Stimulated activated CD4-positive, alpha-beta T cell treated with anti-CD3 and anti-CD28 coated beads, Interleukin-4, amount 100 ng/mL, for 4 hours (primary cell): ENCODE data around the gene PPP1R14B.

Experiments
- DNase-seq, 2 experiments: peaks; one replicate each; pipeline ENCODE4 v3.0.0-alpha.2; 2020

Gene PPP1R14B

DNA sequence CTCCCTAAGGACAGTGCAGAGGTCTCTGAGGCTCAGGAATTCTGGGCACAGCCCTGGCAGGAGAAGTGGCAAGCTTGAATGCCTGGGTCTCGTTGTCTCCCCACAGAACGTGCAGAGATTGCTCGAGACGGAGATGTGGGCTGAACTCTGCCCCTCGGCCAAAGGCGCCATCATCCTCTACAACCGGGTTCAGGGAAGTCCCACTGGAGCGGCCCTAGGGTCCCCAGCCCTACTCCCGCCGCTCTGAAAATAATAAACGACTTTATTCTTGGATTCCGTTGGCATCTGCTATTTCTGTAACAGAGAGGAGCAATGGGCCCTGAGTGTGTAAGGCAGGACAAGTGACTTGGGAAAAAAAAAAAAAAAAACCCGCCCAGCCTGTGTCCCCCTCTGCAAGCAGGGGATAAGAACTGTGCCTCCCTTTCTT is 17.0 kb downstream of the PPP1R14B start:
- no peak for DNase-seq

GRCh38 chr11:64229090-64229743 is 17.5 kb downstream of the PPP1R14B start:
- no peak for DNase-seq

- no peak for DNase-seq
Observed at GRCh38 chr11:64227405-64227956, 19.3 kb downstream of the PPP1R14B start.

DNA sequence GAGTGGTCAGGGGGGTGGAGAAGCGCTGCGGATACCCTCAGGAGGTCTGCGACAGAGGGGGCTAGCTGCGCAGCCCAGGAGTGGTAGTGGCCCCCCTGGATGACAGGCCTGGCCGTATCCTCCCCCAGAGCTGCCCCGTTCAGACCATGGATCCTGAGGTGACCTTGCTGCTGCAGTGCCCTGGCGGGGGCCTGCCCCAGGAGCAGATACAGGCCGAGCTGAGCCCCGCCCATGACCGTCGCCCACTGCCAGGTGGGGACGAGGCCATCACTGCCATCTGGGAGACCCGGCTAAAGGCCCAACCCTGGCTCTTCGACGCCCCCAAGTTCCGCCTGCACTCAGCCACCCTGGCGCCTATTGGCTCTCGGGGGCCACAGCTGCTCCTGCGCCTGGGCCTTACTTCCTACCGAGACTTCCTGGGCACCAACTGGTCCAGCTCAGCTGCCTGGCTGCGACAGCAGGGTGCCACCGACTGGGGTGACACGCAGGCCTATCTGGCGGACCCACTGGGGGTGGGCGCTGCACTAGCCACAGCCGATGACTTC is 20.2 kb downstream of the PPP1R14B start:
- peak; percentile 46 to 56 for DNase-seq

GRCh38 chr11:64225608-64226506 is 20.9 kb downstream of the PPP1R14B start, which contains the start of the genes NUDT22 and TRPT1:
Gene NUDT22 (plus strand): TSS chr11:64226274. CDS start chr11:64226653, 379 bp downstream.
Gene TRPT1 (minus strand): TSS chr11:64226186. CDS start chr11:64225860, 326 bp downstream.
- peak; percentile 88 to 93 for DNase-seq

DNA sequence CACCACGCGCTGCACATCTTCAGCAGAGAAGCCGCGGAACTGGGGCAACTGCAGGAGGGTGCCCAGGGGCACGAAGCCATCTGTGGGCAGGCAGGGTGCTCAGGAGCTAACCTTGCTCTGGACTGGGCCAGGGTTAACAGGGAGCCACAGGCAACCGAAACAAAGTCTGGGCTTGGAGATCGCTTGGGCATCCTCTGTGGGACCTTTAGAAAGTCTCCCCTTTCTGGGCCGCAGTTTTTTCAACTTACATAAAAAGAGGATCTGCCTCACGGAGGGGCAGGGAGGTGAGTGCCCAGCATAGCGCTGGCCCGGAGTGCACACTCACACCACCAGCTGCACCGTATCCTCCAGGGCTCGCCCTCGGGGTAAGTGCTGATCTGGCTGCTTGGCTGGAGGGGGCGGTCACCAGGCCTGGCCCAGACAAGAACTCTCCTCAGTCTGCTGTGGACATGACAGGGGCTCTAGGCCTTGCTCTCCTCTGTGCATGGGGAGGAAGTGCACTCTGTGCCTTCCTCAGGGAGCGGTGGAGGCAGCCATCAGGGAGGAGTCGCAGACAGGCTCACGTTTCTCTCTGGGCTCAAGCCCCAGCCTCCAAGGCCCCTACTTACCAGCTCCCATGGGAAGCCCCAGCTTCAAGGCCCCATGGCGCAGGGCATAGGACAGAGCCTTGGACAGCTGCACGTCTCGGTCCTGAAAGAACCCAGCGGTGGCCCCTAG is 21.7 kb downstream of the PPP1R14B start:
- DNase-seq: no peak

DNA sequence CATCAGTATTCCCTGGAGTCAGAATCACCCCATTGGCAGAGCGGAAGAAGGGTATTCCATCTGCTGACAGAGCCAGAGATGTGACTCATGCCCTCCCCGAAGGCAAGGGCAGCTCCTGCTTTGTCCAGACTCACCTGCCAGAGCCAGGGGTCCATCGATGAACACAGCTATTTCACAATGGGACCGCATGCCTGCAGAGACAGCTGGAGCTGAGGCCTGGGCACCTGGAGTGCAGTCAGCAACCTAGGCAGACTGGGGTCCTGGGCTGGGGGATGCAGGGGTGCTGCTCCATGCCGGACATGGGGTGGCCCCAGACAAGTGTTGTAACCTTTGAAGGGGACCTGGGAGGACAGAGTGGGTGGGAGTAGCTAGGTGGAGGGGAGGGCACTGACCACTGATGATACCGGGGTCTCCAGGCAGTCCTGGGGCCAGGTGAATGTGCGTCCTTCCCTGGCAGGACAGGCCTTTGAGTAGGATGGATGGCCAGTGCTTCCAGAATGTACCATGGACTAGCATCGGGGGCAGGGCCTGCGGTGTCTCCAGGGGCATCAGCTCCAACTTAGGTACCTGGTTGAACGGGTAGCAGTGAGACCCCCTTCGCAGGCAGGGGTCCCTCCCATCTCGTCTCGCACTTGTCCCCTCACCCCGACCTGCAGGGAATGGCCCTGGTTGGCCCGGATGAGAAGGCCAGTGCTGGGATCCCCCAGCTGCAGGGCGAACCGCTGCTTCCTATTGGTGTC is 22.4 kb downstream of the PPP1R14B start:
- DNase-seq: no peak

DNA sequence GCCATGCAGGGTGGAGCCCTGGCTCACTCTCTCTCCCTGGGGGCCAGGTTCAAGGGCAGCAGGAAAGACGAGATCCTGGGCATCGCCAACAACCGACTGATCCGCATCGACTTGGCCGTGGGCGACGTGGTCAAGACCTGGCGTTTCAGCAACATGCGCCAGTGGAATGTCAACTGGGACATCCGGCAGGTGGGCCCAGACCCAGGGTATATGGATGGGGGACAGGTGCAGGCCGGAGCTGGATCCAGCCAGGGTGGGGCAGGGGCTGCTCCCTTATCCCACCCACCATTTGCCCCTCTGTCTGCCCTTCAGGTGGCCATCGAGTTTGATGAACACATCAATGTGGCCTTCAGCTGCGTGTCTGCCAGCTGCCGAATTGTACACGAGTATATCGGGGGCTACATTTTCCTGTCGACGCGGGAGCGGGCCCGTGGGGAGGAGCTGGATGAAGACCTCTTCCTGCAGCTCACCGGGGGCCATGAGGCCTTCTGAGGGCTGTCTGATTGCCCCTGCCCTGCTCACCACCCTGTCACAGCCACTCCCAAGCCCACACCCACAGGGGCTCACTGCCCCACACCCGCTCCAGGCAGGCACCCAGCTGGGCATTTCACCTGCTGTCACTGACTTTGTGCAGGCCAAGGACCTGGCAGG is 23.6 kb downstream of the PPP1R14B start:
- no peak for DNase-seq

GRCh38 chr11:64222651-64223000 is 24.1 kb downstream of the PPP1R14B start:
- DNase-seq: no peak

GRCh38 chr11:64220798-64221197 is 25.9 kb downstream of the PPP1R14B start:
- DNase-seq: no peak

- no peak for DNase-seq
Observed at GRCh38 chr11:64220271-64220670, 26.5 kb downstream of the PPP1R14B start.

DNA sequence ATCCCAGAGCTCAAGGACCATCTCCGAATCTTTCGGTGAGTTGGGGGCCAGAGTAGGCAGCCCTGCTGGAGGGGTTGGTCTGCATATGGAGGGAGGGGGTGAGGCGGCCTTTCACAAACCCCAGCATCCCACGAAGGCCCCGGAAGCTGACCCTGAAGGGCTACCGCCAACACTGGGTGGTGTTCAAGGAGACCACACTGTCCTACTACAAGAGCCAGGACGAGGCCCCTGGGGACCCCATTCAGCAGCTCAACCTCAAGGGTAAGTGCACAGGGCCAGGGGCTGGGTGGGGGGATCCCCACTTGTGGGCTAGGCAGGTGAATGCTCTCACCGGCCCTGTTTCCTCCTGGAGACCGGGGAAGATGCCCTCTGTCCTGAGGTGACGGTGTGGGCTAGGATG is 27.0 kb downstream of the PPP1R14B start:
- DNase-seq: no peak

DNA sequence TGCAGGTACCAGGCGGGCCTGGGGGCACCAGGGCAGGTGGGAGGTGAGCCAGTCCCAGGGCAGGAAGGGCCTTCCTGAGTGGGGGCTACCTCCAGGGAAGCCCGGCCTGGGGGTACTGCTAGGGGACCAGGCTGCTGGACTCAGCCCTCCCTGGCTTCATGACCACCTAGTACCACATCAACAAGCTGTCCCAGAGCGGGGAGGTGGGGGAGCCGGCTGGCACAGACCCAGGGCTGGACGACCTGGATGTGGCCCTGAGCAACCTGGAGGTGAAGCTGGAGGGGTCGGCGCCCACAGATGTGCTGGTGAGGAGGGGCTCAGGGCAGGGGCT is 27.4 kb downstream of the PPP1R14B start:
- DNase-seq: no peak

DNA sequence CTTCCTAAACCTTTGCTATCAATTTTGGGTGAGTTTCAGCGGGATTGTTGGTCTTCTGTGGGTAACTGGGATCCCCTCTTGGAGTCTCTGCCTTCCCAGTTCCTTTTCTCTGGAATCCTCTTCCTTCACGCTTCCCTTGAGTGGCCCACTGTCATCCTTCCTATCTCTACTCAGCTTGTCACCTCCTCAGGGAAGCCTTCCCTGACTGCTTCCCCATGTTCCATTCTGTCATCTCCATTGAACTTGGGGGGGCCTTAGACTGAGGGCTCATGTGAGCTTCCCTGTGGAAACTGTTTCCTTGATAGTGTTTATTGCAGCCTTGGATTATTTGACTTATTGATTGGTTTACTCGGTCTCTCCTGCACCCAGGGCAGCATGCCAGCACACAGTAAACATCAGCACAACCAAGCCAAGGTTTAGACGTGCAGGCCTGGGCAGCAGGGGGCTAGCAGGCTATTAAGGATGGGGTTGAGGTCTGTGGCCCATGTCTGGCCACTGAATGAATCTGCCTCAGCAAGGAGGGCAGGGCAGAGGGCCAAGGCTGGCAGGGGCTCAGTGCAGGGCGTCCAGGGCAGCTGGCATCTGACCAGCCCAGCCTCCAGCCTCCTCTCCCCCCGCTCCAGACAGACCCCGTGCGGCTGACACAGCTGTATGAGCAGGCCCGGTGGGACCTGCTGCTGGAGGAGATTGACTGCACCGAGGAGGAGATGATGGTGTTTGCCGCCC is 28.0 kb downstream of the PPP1R14B start:
- DNase-seq: no peak

- DNase-seq: no peak
Observed at GRCh38 chr11:64216879-64217278, 29.9 kb downstream of the PPP1R14B start.

DNA sequence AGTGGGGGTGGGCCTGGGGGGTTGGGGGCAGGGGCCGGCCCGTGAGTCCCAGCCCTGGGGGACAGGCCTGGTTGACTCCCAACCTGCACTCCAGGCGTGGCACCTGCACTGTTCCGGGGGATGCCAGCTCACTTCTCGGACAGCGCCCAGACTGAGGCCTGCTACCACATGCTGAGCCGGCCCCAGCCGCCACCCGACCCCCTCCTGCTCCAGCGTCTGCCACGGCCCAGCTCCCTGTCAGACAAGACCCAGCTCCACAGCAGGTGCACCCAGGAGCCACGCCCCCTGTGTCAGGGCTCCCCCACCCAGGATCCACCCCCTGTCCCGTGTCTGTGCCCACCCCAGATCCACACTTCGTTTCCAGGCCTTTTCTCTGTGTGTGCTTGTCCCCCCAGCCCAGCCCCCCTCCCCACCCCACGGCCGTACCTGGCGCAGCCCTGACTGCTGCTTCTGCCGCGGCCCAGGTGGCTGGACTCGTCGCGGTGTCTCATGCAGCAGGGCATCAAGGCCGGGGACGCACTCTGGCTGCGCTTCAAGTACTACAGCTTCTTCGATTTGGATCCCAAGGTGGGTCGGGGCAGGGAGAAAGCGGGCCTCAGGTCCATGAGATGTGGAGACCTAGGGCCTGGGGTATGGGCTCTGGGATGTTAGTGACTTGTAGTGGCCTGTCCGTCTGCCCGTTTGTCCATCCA is 35.4 kb downstream of the PPP1R14B start:
- no peak for DNase-seq

DNA sequence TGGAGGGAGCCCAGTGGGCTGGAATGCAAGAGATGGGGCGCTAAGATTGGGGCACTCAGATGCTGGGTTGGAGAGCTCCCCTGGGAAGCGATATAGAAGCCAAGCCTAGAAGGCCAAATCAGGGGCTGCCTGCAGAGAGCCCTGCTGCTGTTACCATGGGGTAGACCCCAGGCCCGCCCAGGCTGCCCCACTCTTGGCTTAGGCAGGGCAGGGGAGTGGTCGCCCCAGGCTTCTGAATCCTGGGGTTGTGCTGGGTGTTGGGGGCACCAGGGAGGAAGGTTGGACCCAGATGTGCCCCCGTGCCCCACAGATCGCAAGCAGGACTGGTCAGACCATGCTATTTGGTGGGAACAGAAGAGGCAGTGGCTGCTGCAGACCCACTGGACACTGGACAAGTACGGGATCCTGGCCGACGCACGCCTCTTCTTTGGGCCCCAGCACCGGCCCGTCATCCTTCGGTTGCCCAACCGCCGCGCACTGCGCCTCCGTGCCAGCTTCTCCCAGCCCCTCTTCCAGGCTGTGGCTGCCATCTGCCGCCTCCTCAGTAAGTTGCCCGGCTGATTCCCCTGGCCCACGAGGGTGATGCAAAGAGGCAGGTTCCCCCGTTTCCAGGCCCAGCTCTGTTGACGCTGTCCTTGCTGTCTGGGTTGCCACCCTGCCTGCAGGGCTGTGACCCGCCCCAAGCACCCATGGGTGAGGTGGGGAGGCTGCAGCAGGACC is 36.3 kb downstream of the PPP1R14B start:
- DNase-seq: no peak

- no peak for DNase-seq
Observed at GRCh38 chr11:64209563-64209843, 37.2 kb downstream of the PPP1R14B start.

DNA sequence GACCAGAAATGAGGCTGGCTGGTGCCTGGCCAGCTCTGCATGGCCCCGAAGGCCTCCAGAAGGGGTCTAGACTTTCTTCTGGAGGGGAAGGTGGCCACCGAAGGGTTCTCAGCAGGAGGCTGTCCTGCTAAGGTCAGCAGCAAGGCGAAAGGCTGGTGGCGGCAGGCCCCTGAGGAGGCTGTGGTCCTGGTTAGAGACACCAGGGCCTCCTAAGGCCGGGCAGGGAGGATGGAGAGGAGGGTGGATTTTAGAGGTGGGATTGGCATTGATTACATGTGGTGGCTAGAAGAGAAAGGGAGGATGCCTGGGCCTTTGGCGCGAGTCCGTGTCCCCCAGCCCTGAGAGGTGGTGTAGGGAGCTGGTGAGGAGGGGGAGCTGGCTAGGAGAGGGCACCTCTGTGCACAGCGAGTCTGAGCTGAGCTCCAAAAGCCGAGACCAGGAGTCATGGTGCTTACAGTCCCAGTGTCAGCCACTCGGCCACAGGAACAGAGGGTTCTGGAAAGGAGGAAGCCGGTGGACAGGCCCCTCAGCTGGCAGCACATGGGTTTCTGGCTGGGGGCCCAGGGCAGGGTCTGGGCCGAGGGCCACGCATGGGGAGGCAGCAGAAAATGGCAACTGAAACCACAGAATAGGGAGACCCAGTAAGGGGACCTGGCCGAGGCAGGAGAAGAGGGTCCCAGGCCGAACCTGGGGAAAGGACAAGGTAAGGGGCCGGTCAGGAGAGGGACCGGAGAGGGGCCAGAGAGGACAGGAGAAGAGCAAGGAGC is 37.8 kb downstream of the PPP1R14B start:
- DNase-seq: no peak
